Thoracic aorta (tissue), 2 donors: ENCODE data around the gene CD38. TPM values are rescaled to one million over a fixed set of nuclear protein-coding genes. Genes with fewer than 3 reads are reported as not detected.

Experiments
- ATAC-seq: fragments of 150-250 bp; one replicate; pipeline ENCODE4 v1.8.0; 2017; ENCODE audit warnings: low read depth; ENCODE audit not compliant: insufficient number of reproducible peaks, low FRiP score
- DNase-seq: peaks from one replicate; pipeline ENCODE4 v3.0.0-alpha.2; 2020; ENCODE audit warnings: low spot score
- H3K27ac ChIP-seq, 2 donors: fragments of 200-600 bp; sonication (generic); 1 replicate in 1 of 2; 2 replicates in 1 of 2; pipeline ENCODE4 v1.5.1; 2016; ENCODE audit warnings: mild to moderate bottlenecking in 2 of 2, moderate library complexity in 2 of 2
- H3K27me3 ChIP-seq: fragments of 200-600 bp; sonication (generic); replicated peaks from 2 replicates; pipeline ENCODE4 v1.6.0; 2016; ENCODE audit warnings: mild to moderate bottlenecking; ENCODE audit not compliant: insufficient read depth
- H3K36me3 ChIP-seq: fragments of 200-600 bp; sonication (generic); one replicate; pipeline ENCODE4 v1.5.1; 2016
- H3K4me1 ChIP-seq, 2 donors: fragments of 200-600 bp; sonication (generic); 1 replicate in 1 of 2; 2 replicates in 1 of 2; pipeline versions ENCODE4 v1.5.1 to v1.6.0; 2016; ENCODE audit warnings: low read depth in 2 of 2, mild to moderate bottlenecking in 1 of 2; ENCODE audit not compliant: control insufficient read depth in 1 of 2
- H3K4me3 ChIP-seq: fragments of 200-600 bp; sonication (generic); 2 replicates; pipeline ENCODE4 v1.5.1; 2016; ENCODE audit warnings: mild to moderate bottlenecking
- H3K9me3 ChIP-seq: fragments of 200-600 bp; sonication (generic); 2 replicates; pipeline ENCODE4 v1.5.1; 2016
- total RNA-seq, 2 donors: library from RNA; depleted of rRNA; stranded (reverse); fragments of >200 nt; gene quantifications; one replicate each; pipeline versions ENCODE4 v1.1.0 to v1.2.3, GENCODE V29; 2016
- TF ChIP-seq, protein P1 (sequence below): fragments of 200-600 bp; sonication (generic); IDR thresholded peaks from one replicate; pipeline ENCODE4 v1.5.1; 2019; ENCODE audit warnings: antibody characterized with exemption

Gene CD38
- total RNA-seq, 2 donors from 2014 or later: 3.2 to 7.8 TPM

DNA sequence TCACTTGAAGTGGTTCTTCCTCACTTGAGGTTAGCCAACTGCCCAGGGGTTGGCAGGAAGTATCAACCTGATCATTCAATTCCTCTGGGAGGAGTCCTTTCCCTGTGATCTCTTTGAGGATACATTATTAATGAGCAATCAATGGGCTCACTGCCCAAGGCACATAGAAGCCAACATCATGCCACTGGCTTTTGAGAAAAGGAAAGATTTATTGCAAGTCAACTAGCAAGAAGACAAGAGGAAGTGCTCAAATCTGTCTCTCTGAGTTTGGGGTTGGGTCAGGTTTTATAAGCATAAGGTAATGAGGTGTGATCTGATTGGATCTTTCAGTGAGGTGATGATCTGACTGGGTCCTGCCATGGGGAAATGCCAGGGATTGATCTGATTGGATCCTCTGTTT, 120.8 kb downstream of the CD38 start:
- Histone ChIP-seq H3K4me3 (no peak overlapping the region), H3K4me1 (no peaks in the 10 kb centered on the region), H3K27ac (no peak overlapping the region), H3K36me3 (no peaks in the 10 kb centered on the region), H3K9me3 (no peaks in the 10 kb centered on the region), H3K27me3 (no peaks in the 10 kb centered on the region)
- TF ChIP-seq, protein P1, sequence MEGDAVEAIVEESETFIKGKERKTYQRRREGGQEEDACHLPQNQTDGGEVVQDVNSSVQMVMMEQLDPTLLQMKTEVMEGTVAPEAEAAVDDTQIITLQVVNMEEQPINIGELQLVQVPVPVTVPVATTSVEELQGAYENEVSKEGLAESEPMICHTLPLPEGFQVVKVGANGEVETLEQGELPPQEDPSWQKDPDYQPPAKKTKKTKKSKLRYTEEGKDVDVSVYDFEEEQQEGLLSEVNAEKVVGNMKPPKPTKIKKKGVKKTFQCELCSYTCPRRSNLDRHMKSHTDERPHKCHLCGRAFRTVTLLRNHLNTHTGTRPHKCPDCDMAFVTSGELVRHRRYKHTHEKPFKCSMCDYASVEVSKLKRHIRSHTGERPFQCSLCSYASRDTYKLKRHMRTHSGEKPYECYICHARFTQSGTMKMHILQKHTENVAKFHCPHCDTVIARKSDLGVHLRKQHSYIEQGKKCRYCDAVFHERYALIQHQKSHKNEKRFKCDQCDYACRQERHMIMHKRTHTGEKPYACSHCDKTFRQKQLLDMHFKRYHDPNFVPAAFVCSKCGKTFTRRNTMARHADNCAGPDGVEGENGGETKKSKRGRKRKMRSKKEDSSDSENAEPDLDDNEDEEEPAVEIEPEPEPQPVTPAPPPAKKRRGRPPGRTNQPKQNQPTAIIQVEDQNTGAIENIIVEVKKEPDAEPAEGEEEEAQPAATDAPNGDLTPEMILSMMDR: no peak
- DNase-seq: no peak
- ATAC-seq: no peak

DNA sequence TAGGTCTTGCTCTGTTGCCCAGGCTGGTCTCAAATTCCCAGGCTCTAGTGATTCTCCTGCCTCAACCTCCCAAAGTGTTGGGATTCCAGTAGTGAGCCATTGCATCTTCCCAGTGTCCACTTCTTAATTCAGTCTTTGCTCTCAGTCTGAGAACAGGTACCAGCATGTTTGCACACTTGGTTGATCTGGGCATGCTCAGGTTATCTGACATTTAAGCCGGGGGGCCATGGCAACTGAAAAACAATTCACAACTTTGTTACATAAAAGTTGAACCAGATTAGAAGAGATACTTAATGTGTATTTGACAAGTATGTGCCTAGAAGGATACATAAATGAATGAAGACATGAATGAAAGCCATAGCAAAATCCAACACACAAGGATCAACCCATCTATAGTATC, 121.4 kb downstream of the CD38 start:
- Histone ChIP-seq H3K9me3 (no peaks in the 10 kb centered on the region), H3K4me3 (no peak overlapping the region), H3K27me3 (no peaks in the 10 kb centered on the region), H3K4me1 (no peaks in the 10 kb centered on the region), H3K27ac (no peak overlapping the region), H3K36me3 (no peaks in the 10 kb centered on the region)
- ATAC-seq: no peak
- no peak for DNase-seq
- TF ChIP-seq, protein P1: no peak

DNA sequence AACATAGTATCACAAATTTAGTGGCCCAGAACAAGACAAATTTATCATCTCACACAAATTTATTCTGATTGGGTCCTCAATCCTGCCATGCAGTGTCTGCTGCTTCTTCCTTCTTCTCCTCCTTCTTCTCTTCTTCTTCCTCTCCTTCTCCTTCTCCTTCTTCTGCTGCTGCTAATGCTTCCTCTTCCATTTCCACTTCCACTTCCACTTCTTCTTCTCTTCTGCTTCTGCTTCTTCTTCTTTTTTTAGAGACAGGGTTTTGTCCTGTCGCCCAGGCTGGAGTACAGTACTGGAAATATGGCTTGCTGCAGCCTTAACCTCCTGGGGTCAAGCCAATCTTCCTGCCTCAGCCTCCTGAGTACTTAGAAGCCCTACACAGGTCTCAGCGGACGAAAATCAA, 122.9 kb downstream of the CD38 start:
- TF ChIP-seq, protein P1: no peak
- Histone ChIP-seq H3K36me3 (no peaks in the 10 kb centered on the region), H3K4me1 (no peaks in the 10 kb centered on the region), H3K27me3 (no peaks in the 10 kb centered on the region), H3K27ac (no peak overlapping the region), H3K9me3 (no peaks in the 10 kb centered on the region), H3K4me3 (no peak overlapping the region)
- ATAC-seq (no peak), DNase-seq (no peak)

GRCh38 chr4:15901998-15902397, 123.9 kb downstream of the CD38 start:
- no peak overlapping the region for H3K27ac ChIP-seq
- H3K4me1 ChIP-seq: no peaks in the 10 kb centered on the region
- H3K4me3 ChIP-seq: no peak overlapping the region
- DNase-seq (no peak), ATAC-seq (no peak)
- TF ChIP-seq, protein P1: no peak
- no peaks in the 10 kb centered on the region for H3K36me3 ChIP-seq
- no peaks in the 10 kb centered on the region for H3K9me3 ChIP-seq
- no peaks in the 10 kb centered on the region for H3K27me3 ChIP-seq

GRCh38 chr4:15902746-15903145, 124.6 kb downstream of the CD38 start:
- Histone ChIP-seq H3K4me3 (no peak overlapping the region), H3K27ac (no peak overlapping the region), H3K9me3 (no peaks in the 10 kb centered on the region), H3K27me3 (no peaks in the 10 kb centered on the region), H3K36me3 (no peaks in the 10 kb centered on the region), H3K4me1 (no peaks in the 10 kb centered on the region)
- ATAC-seq (no peak), DNase-seq (no peak)
- TF ChIP-seq, protein P1: no peak

Other genes starting within 250 kb of the CD38 start
- 100 to 1,000 TPM; 136 to 147 TPM for gene FBXL5, start 123.0 kb upstream of the CD38 start, total RNA-seq
- gene FAM200B, start 96.5 kb upstream of the CD38 start, total RNA-seq: 10 to 100 TPM; 27.8 to 35.2 TPM
- gene BST1, start 75.3 kb upstream of the CD38 start, total RNA-seq: 10 to 100 TPM in 1 of 2 donors, 1 to 10 TPM in 1; 9.2 to 15.7 TPM
- not detected for gene FGFBP1, start 160.4 kb downstream of the CD38 start, total RNA-seq
- not detected for gene FGFBP2, start 184.8 kb downstream of the CD38 start, total RNA-seq